Muscle of leg (tissue), 11 donors: ENCODE results near the gene OTOGL. TPM values are rescaled to one million over a fixed set of nuclear protein-coding genes. Genes with fewer than 3 reads are reported as not detected.
A peak's percentile ranks its signal among the peaks of the same experiment; 100 is the strongest.

Experiments
- DNase-seq: peaks from one replicate; pipeline ENCODE4 v3.0.0; 2013
- H3K27ac ChIP-seq: one replicate; pipeline ENCODE4 v1.5.1; 2013; ENCODE audit warnings: mild to moderate bottlenecking, low read length, control low read depth
- H3K27me3 ChIP-seq: one replicate; pipeline ENCODE4 v1.6.1; 2013; ENCODE audit warnings: low read length; ENCODE audit not compliant: control insufficient read depth, insufficient read depth
- H3K36me3 ChIP-seq: one replicate; pipeline ENCODE4 v1.6.1; 2013; ENCODE audit warnings: low read length; ENCODE audit not compliant: control insufficient read depth, insufficient read depth
- H3K4me1 ChIP-seq: one replicate; pipeline ENCODE4 v1.6.1; 2013; ENCODE audit warnings: low read length; ENCODE audit not compliant: control insufficient read depth, insufficient read depth
- H3K4me3 ChIP-seq: one replicate; pipeline ENCODE4 v1.5.1; 2013; ENCODE audit warnings: low read length, control low read depth
- H3K9me3 ChIP-seq: replicated peaks from 2 replicates; pipeline ENCODE4 v1.6.1; 2013; ENCODE audit warnings: low read depth, low read length; ENCODE audit not compliant: control insufficient read depth
- WGBS: methylation state at CpG from one replicate; pipeline ENCODE4 v1.1.5; 2013; ENCODE audit warnings: missing lambda C conversion rate; ENCODE audit not compliant: insufficient coverage; 5-methylcytosine and 5-hydroxymethylcytosine counted together
- polyA plus RNA-seq, 8 donors: library from polyadenylated mRNA; unstranded; fragments of 120-200 nt; gene quantifications; one replicate each; pipeline versions ENCODE4 v1.2.1 to v1.2.3, GENCODE V29; 2013; ENCODE audit warnings: inconsistent platforms in 1 of 8, low replicate concordance in 1 of 8; ENCODE audit not compliant: insufficient read length in 8 of 8, insufficient read depth in 1 of 8
- total RNA-seq: library from RNA; stranded (reverse); fragments of 120-200 nt; gene quantifications from one replicate; pipeline ENCODE4 v1.2.4, GENCODE V29; 2013

OTOGL gene
- total and polyA plus RNA-seq, 9 donors, result 0.16 to 0.47 (median 0.39) TPM

GRCh38 chr12:80317899-80318298 lies 218.6 kb downstream of the OTOGL start:
- Histone ChIP-seq H3K27me3 (no peaks in the 10 kb centered on the region), H3K4me1 (no peaks in the 10 kb centered on the region), H3K27ac (no peak overlapping the region), H3K9me3 (no peaks in the 10 kb centered on the region), H3K4me3 (no peak overlapping the region), H3K36me3 (no peaks in the 10 kb centered on the region)
- WGBS, result no CpG with 5 or more reads among the region's 1 CpG
- no peak for DNase-seq

DNA sequence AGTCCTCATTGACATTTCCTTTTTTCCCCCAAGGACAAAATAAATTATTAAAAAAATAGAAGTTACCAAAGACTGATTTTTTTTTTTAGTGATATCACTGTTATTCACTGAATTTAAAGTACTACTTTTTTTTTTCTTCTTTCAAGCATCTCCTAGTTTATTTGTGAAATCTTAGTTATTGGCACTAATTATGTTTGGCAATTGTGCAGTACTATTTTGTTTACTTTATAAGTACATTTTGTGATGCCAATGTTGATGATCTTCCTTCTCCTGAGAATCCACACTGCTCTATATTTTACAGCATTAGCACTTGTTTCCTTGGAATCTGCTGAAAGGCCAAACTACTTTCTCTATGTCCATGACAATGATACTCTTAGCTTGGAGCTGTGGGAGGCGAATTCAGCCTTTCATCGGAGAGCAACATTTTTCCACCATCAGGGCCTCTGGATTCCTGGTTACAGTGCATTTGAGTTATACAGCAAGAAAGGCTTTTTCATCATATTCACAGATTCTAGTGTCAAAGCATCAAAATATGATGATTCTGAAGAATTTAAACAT lies 220.9 kb downstream of the OTOGL start:
- Histone ChIP-seq H3K4me3 (no peak overlapping the region), H3K36me3 (no peaks in the 10 kb centered on the region), H3K27ac (no peak overlapping the region), H3K9me3 (no peaks in the 10 kb centered on the region), H3K4me1 (no peaks in the 10 kb centered on the region), H3K27me3 (no peaks in the 10 kb centered on the region)
- DNase-seq, result no peak
- no CpG with 5 or more reads among the region's 2 CpGs for WGBS

DNA sequence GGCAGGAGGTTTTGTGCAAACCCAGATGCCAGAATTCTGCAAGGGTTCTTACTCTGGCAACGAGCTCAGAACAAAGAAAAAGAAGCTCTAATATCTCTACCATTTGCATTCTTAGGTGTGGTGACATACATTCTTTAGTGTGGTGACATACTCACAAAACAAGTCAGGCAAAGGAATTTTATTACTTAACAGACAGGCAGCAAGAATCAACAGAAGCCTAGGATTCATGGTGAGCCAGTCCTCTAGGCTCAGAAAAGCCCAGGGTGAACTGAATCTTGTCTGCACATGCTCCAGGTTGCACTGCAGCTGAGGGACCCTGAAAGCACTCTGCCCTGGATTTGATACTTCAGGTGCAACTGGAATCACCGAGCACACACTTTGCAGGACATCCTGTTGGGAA lies 222.3 kb downstream of the OTOGL start:
- Histone ChIP-seq H3K4me1 (no peaks in the 10 kb centered on the region), H3K36me3 (no peaks in the 10 kb centered on the region), H3K9me3 (no peaks in the 10 kb centered on the region), H3K4me3 (no peak overlapping the region), H3K27me3 (no peaks in the 10 kb centered on the region), H3K27ac (no peak overlapping the region)
- DNase-seq, result no peak
- WGBS, result 20% methylated on average over 1 of the region's 2 CpGs

- no peak for DNase-seq
- 67% methylated on average over 1 of the region's 4 CpGs for WGBS
- Histone ChIP-seq H3K36me3 (no peaks in the 10 kb centered on the region), H3K27ac (no peak overlapping the region), H3K9me3 (no peaks in the 10 kb centered on the region), H3K4me1 (no peaks in the 10 kb centered on the region), H3K27me3 (no peaks in the 10 kb centered on the region), H3K4me3 (no peak overlapping the region)
These were observed 226.0 kb downstream of the OTOGL start for GRCh38 chr12:80325167-80325959.

GRCh38 chr12:80332827-80333226 lies 233.5 kb downstream of the OTOGL start:
- no peaks in the 10 kb centered on the region for H3K36me3 ChIP-seq
- no CpG with 5 or more reads among the region's 1 CpG for WGBS
- no peaks in the 10 kb centered on the region for H3K4me1 ChIP-seq
- no peak for DNase-seq
- no peaks in the 10 kb centered on the region for H3K27me3 ChIP-seq
- H3K27ac ChIP-seq, result no peak overlapping the region
- no peak overlapping the region for H3K4me3 ChIP-seq
- no peaks in the 10 kb centered on the region for H3K9me3 ChIP-seq

- Histone ChIP-seq H3K27me3 (no peaks in the 10 kb centered on the region), H3K36me3 (no peaks in the 10 kb centered on the region), H3K27ac (no peak overlapping the region), H3K9me3 (no peaks in the 10 kb centered on the region), H3K4me3 (no peak overlapping the region), H3K4me1 (no peaks in the 10 kb centered on the region)
- DNase-seq, result no peak
- no CpG with 5 or more reads among the region's 1 CpG for WGBS
These were observed 253.1 kb downstream of the OTOGL start for GRCh38 chr12:80352474-80352873.

GRCh38 chr12:80353254-80353653 lies 253.9 kb downstream of the OTOGL start:
- Histone ChIP-seq H3K36me3 (no peaks in the 10 kb centered on the region), H3K4me1 (no peaks in the 10 kb centered on the region), H3K9me3 (no peaks in the 10 kb centered on the region), H3K27ac (no peak overlapping the region), H3K27me3 (no peaks in the 10 kb centered on the region), H3K4me3 (no peak overlapping the region)
- WGBS, result 100% methylated on average over 1 of the region's 2 CpGs
- DNase-seq, result no peak

DNA sequence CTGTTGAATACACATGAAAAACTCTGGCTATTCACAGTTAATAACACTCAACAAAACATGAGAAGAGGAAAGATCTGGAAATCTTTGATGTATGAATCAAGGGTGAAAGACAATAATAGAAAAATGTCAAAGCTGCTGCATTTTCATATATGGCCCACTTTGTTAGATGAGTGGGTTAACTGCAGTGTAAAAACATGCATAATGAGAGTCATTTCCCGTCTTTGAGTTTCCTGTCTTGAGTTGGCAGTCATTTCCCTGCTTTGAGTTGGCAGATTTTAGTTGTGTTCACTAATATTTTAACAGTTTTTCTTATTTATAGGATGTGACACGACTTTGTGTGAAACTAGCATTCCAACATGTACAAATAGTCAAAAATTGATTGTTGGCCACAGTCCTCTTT lies 256.8 kb downstream of the OTOGL start:
- no peaks in the 10 kb centered on the region for H3K36me3 ChIP-seq
- no peak overlapping the region for H3K4me3 ChIP-seq
- H3K27me3 ChIP-seq, result no peaks in the 10 kb centered on the region
- WGBS, result no CpG with 5 or more reads among the region's 2 CpGs
- H3K27ac ChIP-seq, result no peak overlapping the region
- no peaks in the 10 kb centered on the region for H3K4me1 ChIP-seq
- peak; percentile 12 for DNase-seq
- no peaks in the 10 kb centered on the region for H3K9me3 ChIP-seq

GRCh38 chr12:80359703-80360102 lies 260.4 kb downstream of the OTOGL start:
- H3K4me1 ChIP-seq, result no peaks in the 10 kb centered on the region

GRCh38 chr12:80364056-80364455 lies 264.7 kb downstream of the OTOGL start:
- WGBS, result no CpG with 5 or more reads among the region's 3 CpGs

More at GRCh38 chr12:80359703-80360102, 260.4 kb downstream of the OTOGL start:
- DNase-seq, result no peak
- no peaks in the 10 kb centered on the region for H3K27me3 ChIP-seq
- no peaks in the 10 kb centered on the region for H3K36me3 ChIP-seq
- no peak overlapping the region for H3K4me3 ChIP-seq
- H3K27ac ChIP-seq, result no peak overlapping the region
- no peaks in the 10 kb centered on the region for H3K9me3 ChIP-seq

More at GRCh38 chr12:80364056-80364455, 264.7 kb downstream of the OTOGL start:
- H3K27ac ChIP-seq, result no peak overlapping the region
- no peak for DNase-seq
- H3K27me3 ChIP-seq, result no peaks in the 10 kb centered on the region
- no peak overlapping the region for H3K4me3 ChIP-seq
- H3K36me3 ChIP-seq, result no peaks in the 10 kb centered on the region
- no peaks in the 10 kb centered on the region for H3K4me1 ChIP-seq
- H3K9me3 ChIP-seq, result no peaks in the 10 kb centered on the region
